Liver (tissue), 9 donors: ENCODE measurements around the gene NFATC4. TPM values are rescaled to one million over a fixed set of nuclear protein-coding genes. Genes with fewer than 3 reads are reported as not detected.

ENCODE experiments used
- DNase-seq: peaks from one replicate; pipeline ENCODE4 v3.0.0-alpha.2; 2017; ENCODE audit warnings: low spot score
- H3K27ac ChIP-seq, 2 donors: one replicate each; pipeline ENCODE4 v1.7.0; 2013; ENCODE audit warnings: inconsistent platforms in 2 of 2, low read length in 2 of 2, control low read depth in 1 of 2, low read depth in 1 of 2, mild to moderate bottlenecking in 1 of 2
- H3K27me3 ChIP-seq, 4 donors: one replicate each; pipeline versions ENCODE4 v1.6.1 to v1.7.0; 2013; ENCODE audit warnings: low read length in 3 of 4, inconsistent platforms in 1 of 4, mild to moderate bottlenecking in 1 of 4, moderate library complexity in 1 of 4; ENCODE audit not compliant: control insufficient read depth in 4 of 4, insufficient read depth in 4 of 4
- H3K36me3 ChIP-seq, 4 donors: one replicate each; pipeline versions ENCODE4 v1.6.1 to v1.7.0; 2013; ENCODE audit warnings: low read length in 3 of 4, mild to moderate bottlenecking in 3 of 4, low read depth in 1 of 4, moderate library complexity in 1 of 4; ENCODE audit not compliant: control insufficient read depth in 4 of 4, insufficient read depth in 3 of 4
- H3K4me1 ChIP-seq, 4 donors: one replicate each; pipeline versions ENCODE4 v1.6.1 to v1.7.0; 2013; ENCODE audit warnings: low read length in 3 of 4, mild to moderate bottlenecking in 3 of 4, moderate library complexity in 1 of 4; ENCODE audit not compliant: control insufficient read depth in 4 of 4, insufficient read depth in 4 of 4
- H3K4me3 ChIP-seq, 3 donors: one replicate each; pipeline versions ENCODE4 v1.6.1 to v1.7.0; 2013; ENCODE audit warnings: low read length in 3 of 3, control low read depth in 1 of 3, low read depth in 1 of 3, mild to moderate bottlenecking in 1 of 3
- H3K9ac ChIP-seq, 2 donors: one replicate each; pipeline ENCODE4 v1.7.0; 2013; ENCODE audit warnings: low read length in 2 of 2, mild to moderate bottlenecking in 2 of 2, moderate library complexity in 2 of 2, control low read depth in 1 of 2, low read depth in 1 of 2
- H3K9me3 ChIP-seq, 4 donors: one replicate each; pipeline versions ENCODE4 v1.6.1 to v1.7.0; 2013; ENCODE audit warnings: low read length in 3 of 4; ENCODE audit not compliant: control insufficient read depth in 4 of 4
- EGR1 ChIP-seq, 2 donors: IDR thresholded peaks; 2 replicates each; pipeline ENCODE4 v1.6.1; 2016 to 2018; ENCODE audit warnings: antibody characterized with exemption in 2 of 2, low read depth in 2 of 2
- GABPA ChIP-seq, 2 donors: IDR thresholded peaks in 1 of 2; conservative IDR thresholded peaks in 1 of 2; 2 replicates each; pipeline ENCODE4 v1.6.1; 2016; ENCODE audit warnings: antibody characterized with exemption in 2 of 2, mild to moderate bottlenecking in 1 of 2, moderate library complexity in 1 of 2
- HNF4G ChIP-seq: IDR thresholded peaks from 2 replicates; pipeline ENCODE4 v1.6.1; 2016; ENCODE audit warnings: antibody characterized with exemption
- NR2F2 ChIP-seq: IDR thresholded peaks from 2 replicates; pipeline ENCODE4 v1.6.1; 2016; ENCODE audit warnings: antibody characterized with exemption
- RXRA ChIP-seq, 2 donors: IDR thresholded peaks; 2 replicates each; pipeline ENCODE4 v1.6.1; 2017 to 2018; ENCODE audit warnings: antibody characterized with exemption in 2 of 2, mild to moderate bottlenecking in 1 of 2
- SP1 ChIP-seq: IDR thresholded peaks from 2 replicates; pipeline ENCODE4 v1.6.1; 2018; ENCODE audit warnings: antibody characterized with exemption, mild to moderate bottlenecking
- TAF1 ChIP-seq: conservative IDR thresholded peaks from 2 replicates; pipeline ENCODE4 v1.6.1; 2016; ENCODE audit warnings: antibody characterized with exemption, mild to moderate bottlenecking
- YY1 ChIP-seq: IDR thresholded peaks from 2 replicates; pipeline ENCODE4 v1.6.1; 2016; ENCODE audit warnings: antibody characterized with exemption, mild to moderate bottlenecking
- WGBS: extraction: QIAGEN DNeasy Blood & Tissue Kit; methylation state at CpG from one replicate; pipeline ENCODE4 v1.1.7; 2013; 5-methylcytosine and 5-hydroxymethylcytosine counted together
- polyA plus RNA-seq, 2 donors: library from polyadenylated mRNA; stranded (reverse) in 1 of 2; unstranded in 1 of 2; fragments of 200-250 nt in 1 of 2; fragments of >200 nt in 1 of 2; fragmentation: Nextera tagmentation in 1 of 2; extraction: Ambion mirVana in 1 of 2; gene quantifications; one replicate each; pipeline versions ENCODE4 v1.2.1 to v1.2.3, GENCODE V29; 2013 to 2015
- total RNA-seq, 2 donors: library from RNA; depleted of rRNA; stranded (reverse); fragments of >200 nt; gene quantifications; one replicate each; pipeline ENCODE4 v1.2.3, GENCODE V29; 2014
- TF ChIP-seq, protein P1 (sequence below): IDR thresholded peaks from 2 replicates; pipeline ENCODE4 v1.6.1; 2016; ENCODE audit warnings: antibody characterized with exemption, mild to moderate bottlenecking
- TF ChIP-seq, protein P2 (sequence below): IDR thresholded peaks from 2 replicates; pipeline ENCODE4 v1.6.1; 2016; ENCODE audit warnings: antibody characterized with exemption
- TF ChIP-seq, protein P3 (sequence below): fragments of 150-350 bp; IDR thresholded peaks from 2 replicates; pipeline ENCODE4 v1.5.1; 2017; ENCODE audit warnings: improper control_type of control experiment, low read depth, low read length; ENCODE audit not compliant: missing input control
- donor health status: healthy.
- donor health status: healthy.
- donor health status: healthy.
- donor health status: healthy.
- donor health status: healthy.

The NFATC4 gene
- total and polyA plus RNA-seq, 4 donors, result 1.0 to 3.6 (median 1.8) TPM

DNA sequence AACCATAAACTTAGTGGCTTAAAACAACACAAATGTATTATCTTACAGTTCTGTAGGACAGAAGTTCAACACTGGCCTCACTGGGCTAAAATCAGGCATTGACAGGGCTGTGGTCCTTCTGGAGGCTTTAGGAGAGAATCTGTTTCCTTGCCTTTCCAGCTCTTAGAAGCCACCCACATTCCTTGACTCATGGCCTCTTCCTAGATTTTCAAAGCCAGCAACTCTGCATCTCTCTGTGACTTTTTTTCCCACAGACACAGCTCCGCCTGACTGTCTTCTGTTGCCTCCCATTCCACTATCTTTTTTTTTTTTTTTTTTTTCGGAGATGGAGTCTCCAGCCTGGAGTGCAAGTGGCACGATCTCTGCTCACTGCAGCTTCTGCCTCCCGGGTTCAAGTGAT, 11.8 kb upstream of the NFATC4 start:
- Histone ChIP-seq H3K27me3 (no peaks in the 10 kb centered on the region), H3K9me3 (no peaks in the 10 kb centered on the region), H3K27ac (no peak overlapping the region), H3K4me1 (peaks cover 0 to 6% (median 2%) of the 10 kb centered on the region in 4 donors), H3K4me3 (no peak overlapping the region), H3K9ac (no peak overlapping the region), H3K36me3 (no peaks in the 10 kb centered on the region)
- TF ChIP-seq YY1 (no peak), HNF4G (no peak), RXRA (IDR thresholded peaks at IDR 0.05) (no peak), NR2F2 (no peak), GABPA (IDR thresholded peaks at IDR 0.05 in 1 of 2, conservative IDR thresholded peaks at IDR 0.05 in 1 of 2) (no peak), EGR1 (IDR thresholded peaks at IDR 0.05; ENCODE audit: low read depth in 2 of 2) (no peak), TAF1 (no peak), SP1 (no peak)
- TF ChIP-seq, protein P1, sequence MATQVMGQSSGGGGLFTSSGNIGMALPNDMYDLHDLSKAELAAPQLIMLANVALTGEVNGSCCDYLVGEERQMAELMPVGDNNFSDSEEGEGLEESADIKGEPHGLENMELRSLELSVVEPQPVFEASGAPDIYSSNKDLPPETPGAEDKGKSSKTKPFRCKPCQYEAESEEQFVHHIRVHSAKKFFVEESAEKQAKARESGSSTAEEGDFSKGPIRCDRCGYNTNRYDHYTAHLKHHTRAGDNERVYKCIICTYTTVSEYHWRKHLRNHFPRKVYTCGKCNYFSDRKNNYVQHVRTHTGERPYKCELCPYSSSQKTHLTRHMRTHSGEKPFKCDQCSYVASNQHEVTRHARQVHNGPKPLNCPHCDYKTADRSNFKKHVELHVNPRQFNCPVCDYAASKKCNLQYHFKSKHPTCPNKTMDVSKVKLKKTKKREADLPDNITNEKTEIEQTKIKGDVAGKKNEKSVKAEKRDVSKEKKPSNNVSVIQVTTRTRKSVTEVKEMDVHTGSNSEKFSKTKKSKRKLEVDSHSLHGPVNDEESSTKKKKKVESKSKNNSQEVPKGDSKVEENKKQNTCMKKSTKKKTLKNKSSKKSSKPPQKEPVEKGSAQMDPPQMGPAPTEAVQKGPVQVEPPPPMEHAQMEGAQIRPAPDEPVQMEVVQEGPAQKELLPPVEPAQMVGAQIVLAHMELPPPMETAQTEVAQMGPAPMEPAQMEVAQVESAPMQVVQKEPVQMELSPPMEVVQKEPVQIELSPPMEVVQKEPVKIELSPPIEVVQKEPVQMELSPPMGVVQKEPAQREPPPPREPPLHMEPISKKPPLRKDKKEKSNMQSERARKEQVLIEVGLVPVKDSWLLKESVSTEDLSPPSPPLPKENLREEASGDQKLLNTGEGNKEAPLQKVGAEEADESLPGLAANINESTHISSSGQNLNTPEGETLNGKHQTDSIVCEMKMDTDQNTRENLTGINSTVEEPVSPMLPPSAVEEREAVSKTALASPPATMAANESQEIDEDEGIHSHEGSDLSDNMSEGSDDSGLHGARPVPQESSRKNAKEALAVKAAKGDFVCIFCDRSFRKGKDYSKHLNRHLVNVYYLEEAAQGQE, result no peak
- TF ChIP-seq, protein P2, sequence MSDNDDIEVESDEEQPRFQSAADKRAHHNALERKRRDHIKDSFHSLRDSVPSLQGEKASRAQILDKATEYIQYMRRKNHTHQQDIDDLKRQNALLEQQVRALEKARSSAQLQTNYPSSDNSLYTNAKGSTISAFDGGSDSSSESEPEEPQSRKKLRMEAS, result no peak
- no peak for DNase-seq
- WGBS, result 90% methylated on average over 4 of the region's 4 CpGs

DNA sequence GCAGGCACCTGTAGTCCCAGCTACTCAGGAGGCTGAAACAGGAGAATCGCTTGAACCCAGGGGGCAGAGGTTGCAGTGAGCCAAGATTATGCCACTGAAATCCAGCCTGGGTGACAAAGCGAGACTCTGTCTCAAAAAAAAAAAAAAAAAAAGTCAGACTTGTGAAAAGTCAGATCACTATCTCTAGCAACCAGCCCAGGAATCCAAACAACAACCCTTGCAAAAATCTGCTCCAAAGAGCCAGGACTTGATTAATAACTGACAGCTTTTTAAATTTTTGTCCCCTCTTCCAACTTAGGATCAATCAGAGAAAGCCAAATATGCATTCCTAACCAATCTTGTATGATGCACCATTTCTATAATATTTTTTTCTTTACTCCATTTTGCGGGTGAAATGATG, 7.7 kb upstream of the NFATC4 start:
- WGBS, result 95% methylated on average over 3 of the region's 3 CpGs
- Histone ChIP-seq H3K9me3 (no peaks in the 10 kb centered on the region), H3K27ac (no peak overlapping the region), H3K27me3 (no peaks in the 10 kb centered on the region), H3K9ac (no peak overlapping the region), H3K4me3 (no peak overlapping the region), H3K36me3 (no peaks in the 10 kb centered on the region), H3K4me1 (no peaks in the 10 kb centered on the region)
- DNase-seq, result no peak
- no peak for TF ChIP-seq EGR1 (IDR thresholded peaks at IDR 0.05; ENCODE audit: low read depth in 2 of 2)
- TF ChIP-seq, protein P3, sequence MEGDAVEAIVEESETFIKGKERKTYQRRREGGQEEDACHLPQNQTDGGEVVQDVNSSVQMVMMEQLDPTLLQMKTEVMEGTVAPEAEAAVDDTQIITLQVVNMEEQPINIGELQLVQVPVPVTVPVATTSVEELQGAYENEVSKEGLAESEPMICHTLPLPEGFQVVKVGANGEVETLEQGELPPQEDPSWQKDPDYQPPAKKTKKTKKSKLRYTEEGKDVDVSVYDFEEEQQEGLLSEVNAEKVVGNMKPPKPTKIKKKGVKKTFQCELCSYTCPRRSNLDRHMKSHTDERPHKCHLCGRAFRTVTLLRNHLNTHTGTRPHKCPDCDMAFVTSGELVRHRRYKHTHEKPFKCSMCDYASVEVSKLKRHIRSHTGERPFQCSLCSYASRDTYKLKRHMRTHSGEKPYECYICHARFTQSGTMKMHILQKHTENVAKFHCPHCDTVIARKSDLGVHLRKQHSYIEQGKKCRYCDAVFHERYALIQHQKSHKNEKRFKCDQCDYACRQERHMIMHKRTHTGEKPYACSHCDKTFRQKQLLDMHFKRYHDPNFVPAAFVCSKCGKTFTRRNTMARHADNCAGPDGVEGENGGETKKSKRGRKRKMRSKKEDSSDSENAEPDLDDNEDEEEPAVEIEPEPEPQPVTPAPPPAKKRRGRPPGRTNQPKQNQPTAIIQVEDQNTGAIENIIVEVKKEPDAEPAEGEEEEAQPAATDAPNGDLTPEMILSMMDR, result no peak
- TF ChIP-seq, protein P1, result no peak
- no peak for TF ChIP-seq SP1
